OCI-M1 (cell line): Measurements from ENCODE around the gene ATP2C2.
A peak's percentile ranks its signal among the peaks of the same experiment; 100 is the strongest.

ENCODE experiments used
- DNase-seq: peaks from one replicate; lab custom pipeline; 2025; lab: John Stamatoyannopoulos, UW

The ATP2C2 gene

GRCh38 chr16:84366208-84366607, 2.1 kb upstream of the ATP2C2 start:
- DNase-seq, result no peak

DNA sequence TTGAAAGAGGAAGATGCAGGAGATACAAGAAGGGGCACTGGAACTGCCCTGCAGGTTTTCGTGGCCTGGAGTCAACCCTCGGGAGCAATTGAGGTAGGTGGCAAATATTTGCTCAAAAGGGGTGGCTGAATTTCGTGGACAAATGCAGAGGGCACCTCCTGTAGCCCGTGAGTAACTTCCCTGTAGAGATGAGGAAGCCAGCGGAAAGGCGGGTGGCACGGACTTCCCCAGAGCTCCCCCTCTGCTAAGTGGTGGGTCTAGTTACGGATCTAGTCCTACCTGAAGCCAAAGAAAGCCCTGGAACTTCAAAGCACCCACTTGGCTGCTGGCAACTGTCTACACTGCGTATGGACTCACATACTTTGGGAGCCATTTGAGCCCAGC, 1.0 kb upstream of the ATP2C2 start:
- no peak for DNase-seq

- no peak for DNase-seq
Measured at GRCh38 chr16:84367750-84368307, 509 bp upstream of the ATP2C2 start.

- DNase-seq, result no peak
Measured at GRCh38 chr16:84369105-84369504, 767 bp downstream of the ATP2C2 start.

- DNase-seq, result no peak
Measured at GRCh38 chr16:84369938-84370627, 1.7 kb downstream of the ATP2C2 start.

DNA sequence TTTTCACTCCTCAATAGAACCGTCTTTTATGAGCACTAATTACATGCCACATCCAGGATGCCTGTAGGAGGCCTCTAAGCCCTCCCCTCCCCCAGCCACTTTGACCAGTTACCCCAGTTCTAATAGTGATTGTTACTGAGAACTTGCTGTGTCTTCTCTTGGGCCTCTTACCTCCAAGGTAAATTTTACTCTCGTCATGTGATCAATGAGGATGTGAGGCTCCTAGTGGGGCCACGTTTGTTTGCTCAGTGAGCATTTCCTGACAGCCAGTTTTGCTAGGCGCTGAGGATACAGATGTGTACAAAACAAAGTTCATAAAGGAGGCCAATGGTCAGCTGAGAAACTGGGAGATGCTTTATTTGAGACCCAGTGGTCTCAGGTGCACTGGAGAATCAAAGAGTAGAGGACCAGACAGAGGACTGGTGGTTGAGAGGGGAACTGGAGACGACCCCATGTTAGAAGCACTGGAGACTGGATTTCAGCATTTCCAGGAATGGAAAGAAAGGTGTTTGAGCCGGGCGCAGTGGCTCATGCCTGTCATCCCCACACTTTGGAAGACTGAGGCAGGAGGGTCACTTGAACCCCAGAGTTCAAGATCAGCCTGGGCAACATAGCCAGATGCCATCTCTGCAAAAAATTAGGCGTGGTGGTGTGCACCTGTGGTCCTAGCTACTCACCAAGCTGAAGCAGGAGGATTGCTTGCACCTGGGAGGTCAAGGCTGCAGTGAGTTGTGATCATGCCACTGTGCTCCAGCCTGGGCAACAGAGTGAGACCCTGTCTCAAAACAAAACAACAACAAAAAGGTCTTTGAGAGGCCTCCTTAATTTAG, 2.6 kb downstream of the ATP2C2 start:
- DNase-seq, result no peak

DNA sequence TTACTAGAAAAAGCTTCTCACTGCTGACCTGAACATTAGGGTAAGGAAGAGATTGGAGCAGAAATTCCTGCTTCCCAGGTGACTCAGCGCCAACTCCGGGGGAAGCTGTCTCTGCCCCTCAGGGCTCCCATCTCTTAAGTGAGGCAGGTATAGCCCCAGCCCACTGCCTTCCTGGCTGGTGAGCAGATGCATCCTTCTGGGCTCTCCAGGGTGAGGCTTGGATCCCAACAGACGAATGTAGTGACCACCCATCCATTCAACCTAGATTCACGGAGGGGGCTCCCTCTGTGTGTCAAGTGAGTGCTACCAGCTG, 3.2 kb downstream of the ATP2C2 start:
- DNase-seq, result no peak

DNA sequence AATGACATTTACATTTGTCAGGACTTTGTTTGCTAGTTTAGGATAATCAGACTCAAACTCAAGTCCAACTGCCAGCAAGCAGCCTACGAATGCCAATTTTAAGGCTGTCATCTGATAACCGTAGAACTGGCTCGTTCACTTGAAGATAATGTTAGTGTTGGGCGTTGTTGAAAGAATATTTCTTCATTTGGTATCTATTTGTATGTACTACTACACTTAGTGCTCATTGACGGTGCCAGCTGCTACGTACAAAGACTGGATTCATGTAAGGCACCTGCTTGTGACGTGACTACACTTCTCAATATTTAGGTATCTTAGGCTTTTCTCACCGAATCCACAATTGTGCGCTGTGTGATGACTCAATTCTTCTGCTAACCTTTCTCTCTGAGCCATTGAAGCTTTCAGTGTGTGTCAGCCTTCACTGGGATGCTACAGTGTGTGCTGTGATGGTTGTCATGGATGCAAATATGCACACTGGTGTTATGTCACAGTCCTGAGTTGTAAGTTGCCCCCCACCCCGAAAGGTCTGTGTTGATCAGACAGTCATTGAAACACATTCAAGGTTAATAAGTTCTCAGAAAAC, 5.7 kb downstream of the ATP2C2 start:
- DNase-seq, result peak; percentile 37

- DNase-seq, result no peak
Measured at GRCh38 chr16:84378099-84378498, 9.8 kb downstream of the ATP2C2 start.

DNA sequence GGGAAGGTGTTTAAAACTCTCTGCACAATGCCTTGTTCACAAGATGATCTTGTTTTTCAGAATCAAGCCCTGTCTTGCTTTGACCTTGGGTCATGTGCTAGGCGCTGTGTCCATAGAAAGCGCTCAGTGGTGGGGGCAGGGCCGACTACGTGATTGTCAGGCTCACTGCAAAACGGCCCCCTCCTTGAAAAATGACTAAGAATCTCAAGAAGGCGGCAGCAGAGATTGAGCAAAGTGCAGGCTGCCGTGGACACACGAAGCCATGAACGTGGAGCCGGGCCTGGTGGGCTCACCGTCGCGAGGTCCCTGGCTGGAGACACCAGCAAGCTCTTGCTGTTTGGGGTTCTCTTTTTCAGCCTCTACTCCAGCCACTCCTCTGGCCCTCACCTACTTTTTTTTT, 10.2 kb downstream of the ATP2C2 start:
- no peak for DNase-seq

GRCh38 chr16:84379008-84379708, 10.8 kb downstream of the ATP2C2 start:
- no peak for DNase-seq

DNA sequence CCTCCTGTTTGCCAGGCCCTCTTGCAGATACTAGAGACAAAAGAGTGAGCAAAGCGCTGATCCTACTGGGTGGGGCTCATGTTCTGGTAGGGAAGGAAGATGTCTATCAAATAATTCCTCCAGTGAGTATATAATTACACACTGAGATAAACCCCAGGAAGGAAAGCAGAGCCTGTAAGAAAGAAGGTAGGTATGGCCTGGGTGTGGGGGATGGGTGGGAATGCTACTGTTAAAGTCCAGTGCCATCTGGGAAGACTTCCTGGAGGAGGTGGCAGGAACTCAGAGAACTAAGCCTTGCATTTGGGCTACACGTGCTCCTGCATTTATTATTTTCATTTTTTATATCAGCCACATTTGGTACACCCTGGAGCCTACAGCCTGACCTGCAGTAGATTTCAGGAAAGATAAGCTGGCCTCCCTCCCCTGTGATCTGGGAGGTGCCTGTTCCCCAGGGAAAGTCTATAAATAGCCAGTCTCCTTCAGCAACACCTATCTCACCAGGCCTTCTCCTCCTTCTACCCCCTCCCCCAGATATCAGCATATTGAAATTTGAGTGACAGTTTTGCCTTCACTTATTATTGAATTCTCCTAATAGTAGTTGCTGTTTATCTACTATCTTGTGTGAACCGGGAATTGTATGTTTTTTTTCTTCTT, 11.5 kb downstream of the ATP2C2 start:
- DNase-seq, result peak; percentile 27

- DNase-seq, result peak; percentile 79
Measured at GRCh38 chr16:84380405-84380804, 12.1 kb downstream of the ATP2C2 start.

GRCh38 chr16:84382396-84382795, 14.1 kb downstream of the ATP2C2 start:
- no peak for DNase-seq

- no peak for DNase-seq
Measured at GRCh38 chr16:84383106-84383505, 14.8 kb downstream of the ATP2C2 start.

- DNase-seq, result no peak
Measured at GRCh38 chr16:84386047-84386446, 17.7 kb downstream of the ATP2C2 start.

DNA sequence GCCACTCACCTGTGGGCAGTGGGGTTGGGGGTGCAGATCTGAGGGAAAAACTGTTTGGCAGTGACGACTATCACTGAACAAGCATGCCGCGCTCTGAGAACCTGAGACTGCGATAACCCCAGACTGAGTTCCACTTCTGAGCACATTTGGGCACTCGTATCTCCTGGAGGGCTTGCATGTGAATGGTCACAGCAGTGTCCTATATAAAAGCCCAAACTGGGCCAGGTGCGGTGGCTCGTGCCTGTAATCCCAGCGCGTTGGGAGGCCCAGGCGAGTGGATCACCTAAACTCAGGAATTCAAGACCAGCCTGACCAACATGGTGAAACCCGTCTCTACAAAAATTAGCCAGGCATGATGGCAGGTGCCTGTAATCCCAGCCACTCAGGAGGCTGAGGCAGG, 18.7 kb downstream of the ATP2C2 start:
- no peak for DNase-seq

GRCh38 chr16:84390131-84390785, 21.9 kb downstream of the ATP2C2 start:
- no peak for DNase-seq

DNA sequence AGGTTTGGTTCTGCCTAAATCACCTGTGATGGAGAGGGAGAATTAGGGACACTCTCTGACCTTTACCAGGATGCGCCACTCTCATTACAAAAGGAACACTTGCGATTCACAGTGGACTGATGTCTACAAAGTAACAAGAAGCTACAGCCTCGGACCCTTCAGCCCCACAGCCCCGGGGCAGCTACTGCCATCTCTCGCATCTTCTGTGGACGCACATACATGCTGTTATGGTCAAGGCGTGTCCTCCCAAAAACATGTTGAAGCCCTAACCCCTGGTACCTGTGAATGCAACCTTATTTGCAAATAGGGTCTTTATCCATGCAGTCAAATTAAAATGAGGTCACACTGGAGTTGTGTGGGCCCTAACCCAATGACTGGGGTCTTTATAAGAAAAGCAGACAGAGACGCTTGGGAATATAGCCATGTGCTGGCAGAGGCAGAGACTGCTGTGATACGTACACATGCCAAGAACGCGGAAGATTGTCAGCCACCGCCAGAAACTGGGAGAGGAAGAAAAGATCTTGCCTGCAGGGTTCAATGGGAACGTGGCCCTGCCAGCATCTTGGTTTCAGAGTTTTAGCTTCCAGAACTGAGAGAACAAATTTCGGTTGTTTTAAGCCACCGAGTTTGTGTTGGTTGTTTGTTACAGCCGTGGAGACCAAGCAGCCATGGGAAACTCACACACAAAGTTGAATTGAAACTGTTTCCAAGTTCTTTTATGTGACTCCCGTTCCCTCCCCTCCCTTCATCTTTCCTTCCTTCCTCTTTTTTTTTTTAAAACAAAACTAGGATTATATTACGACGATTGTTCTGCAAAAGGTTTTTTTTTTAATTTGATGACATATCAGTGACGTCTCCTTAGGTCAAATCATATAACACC, 23.1 kb downstream of the ATP2C2 start:
- peak; percentile 1 for DNase-seq

- DNase-seq, result no peak
Measured at GRCh38 chr16:84392031-84392360, 23.7 kb downstream of the ATP2C2 start.
